WTC11 (cell line): ENCODE data around the gene SLC13A5. TPM values are rescaled to one million over a fixed set of nuclear protein-coding genes. Genes with fewer than 3 reads are reported as not detected.

Experiments
- ATAC-seq: fragments of 200-7000 bp; cut with Tn5 transposase; 2 replicates; pipeline ENCODE4 v1.10.0; 2021; ENCODE audit warnings: mild to moderate bottlenecking, moderate library complexity
- CTCF ChIA-PET: fragments of 300-600 bp; sonication (Branson Sonifier 250); formaldehyde crosslinking; loops from one replicate; lab custom pipeline; 2021; ENCODE audit warnings: antibody characterized with exemption; lab: Charles Lee
- POLR2A ChIA-PET: fragments of 350-600 bp; sonication (Branson Sonifier 250); formaldehyde crosslinking; loops from one replicate; lab custom pipeline; 2021; ENCODE audit warnings: antibody characterized with exemption; lab: Charles Lee
- DNase-seq: peaks from one replicate; pipeline ENCODE4 v3.0.0; 2021; ENCODE audit warnings: low spot score
- H3K27ac Mint-ChIP-seq: 2 replicates; pipeline ENCODE4 v1.8.0; 2021; ENCODE audit warnings: mixed read lengths
- H3K27me3 Mint-ChIP-seq: 2 replicates; pipeline ENCODE4 v1.8.0; 2021; ENCODE audit warnings: low read depth, mild to moderate bottlenecking, moderate library complexity, mixed read lengths
- H3K36me3 Mint-ChIP-seq: 2 replicates; pipeline ENCODE4 v1.8.0; 2021; ENCODE audit warnings: mixed read lengths
- H3K4me1 Mint-ChIP-seq: 2 replicates; pipeline ENCODE4 v1.8.0; 2022; ENCODE audit warnings: mixed read lengths
- H3K4me3 Mint-ChIP-seq: 2 replicates; pipeline ENCODE4 v1.8.0; 2021; ENCODE audit warnings: mild to moderate bottlenecking, moderate library complexity, mixed read lengths
- H3K9me3 Mint-ChIP-seq: 2 replicates; pipeline ENCODE4 v1.8.0; 2021; ENCODE audit warnings: mixed read lengths
- AFF4 ChIP-seq: sonication (generic); formaldehyde crosslinking; IDR thresholded peaks from 2 replicates; pipeline ENCODE4 v1.8.1; 2023; ENCODE audit warnings: mild to moderate bottlenecking, missing genetic modification reagents, borderline replicate concordance
- ARID4B ChIP-seq: sonication (generic); formaldehyde crosslinking; IDR thresholded peaks from 2 replicates; pipeline ENCODE4 v1.8.0; 2023; ENCODE audit warnings: missing genetic modification reagents, mild to moderate bottlenecking, borderline replicate concordance
- ATF1 ChIP-seq: sonication (generic); formaldehyde crosslinking; IDR thresholded peaks from 2 replicates; pipeline ENCODE4 v1.8.1; 2023; ENCODE audit warnings: mild to moderate bottlenecking, moderate library complexity, missing genetic modification reagents
- EMX1 ChIP-seq: fragments of 250-450 bp; sonication (Bioruptor Pico); IDR thresholded peaks from 2 replicates; pipeline ENCODE4 v1.8.0; 2021; ENCODE audit warnings: mild to moderate bottlenecking
- ERG ChIP-seq: fragments of 250-450 bp; sonication (Bioruptor Pico); IDR thresholded peaks from 2 replicates; pipeline ENCODE4 v1.8.0; 2021; ENCODE audit warnings: mild to moderate bottlenecking
- FOXJ3 ChIP-seq: sonication (generic); formaldehyde crosslinking; IDR thresholded peaks from 2 replicates; pipeline ENCODE4 v1.9.0; 2021; ENCODE audit warnings: missing genetic modification reagents, mild to moderate bottlenecking, borderline replicate concordance
- GRHL2 ChIP-seq: fragments of 250-450 bp; sonication (Bioruptor Pico); IDR thresholded peaks from 2 replicates; pipeline ENCODE4 v1.8.0; 2022; ENCODE audit warnings: mild to moderate bottlenecking, moderate library complexity; ENCODE audit not compliant: insufficient replicate concordance, severe bottlenecking
- HMGXB4 ChIP-seq: sonication (generic); formaldehyde crosslinking; IDR thresholded peaks from 2 replicates; pipeline ENCODE4 v1.8.1; 2023; ENCODE audit warnings: mild to moderate bottlenecking, moderate library complexity, missing genetic modification reagents
- JAZF1 ChIP-seq: fragments of 250-450 bp; sonication (Bioruptor Pico); IDR thresholded peaks from 2 replicates; pipeline ENCODE4 v1.9.0; 2021; ENCODE audit warnings: moderate library complexity, mild to moderate bottlenecking, inconsistent platforms
- MXD4 ChIP-seq: fragments of 250-450 bp; sonication (Bioruptor Pico); IDR thresholded peaks from 2 replicates; pipeline ENCODE4 v1.8.0; 2021; ENCODE audit warnings: mild to moderate bottlenecking, moderate library complexity, borderline replicate concordance
- MYBL2 ChIP-seq: sonication (generic); formaldehyde crosslinking; IDR thresholded peaks from 2 replicates; pipeline ENCODE4 v1.8.1; 2023; ENCODE audit warnings: mild to moderate bottlenecking, moderate library complexity, missing genetic modification reagents
- NR1H2 ChIP-seq: sonication (generic); formaldehyde crosslinking; IDR thresholded peaks from 2 replicates; pipeline ENCODE4 v1.9.0; 2021; ENCODE audit warnings: mild to moderate bottlenecking, moderate library complexity, missing genetic modification reagents
- USF2 ChIP-seq: sonication (generic); formaldehyde crosslinking; IDR thresholded peaks from 2 replicates; pipeline ENCODE4 v1.8.1; 2023; ENCODE audit warnings: mild to moderate bottlenecking, missing genetic modification reagents, moderate library complexity
- ZBTB43 ChIP-seq: sonication (generic); formaldehyde crosslinking; IDR thresholded peaks from 2 replicates; pipeline ENCODE4 v1.8.1; 2023; ENCODE audit warnings: mild to moderate bottlenecking, missing genetic modification reagents
- ZNF263 ChIP-seq: sonication (generic); formaldehyde crosslinking; IDR thresholded peaks from 2 replicates; pipeline ENCODE4 v1.8.1; 2022; ENCODE audit warnings: low read depth, mild to moderate bottlenecking, moderate library complexity, missing genetic modification reagents
- ZNF425 ChIP-seq: fragments of 250-450 bp; sonication (Bioruptor Pico); conservative IDR thresholded peaks from 2 replicates; pipeline ENCODE4 v1.9.0; 2021; ENCODE audit warnings: mild to moderate bottlenecking
- ZSCAN18 ChIP-seq: fragments of 250-450 bp; sonication (Bioruptor Pico); IDR thresholded peaks from 2 replicates; pipeline ENCODE4 v2.1.2; 2022; ENCODE audit warnings: mild to moderate bottlenecking, moderate library complexity
- total RNA-seq: library from RNA; stranded (reverse); gene quantifications from 3 replicates; pipeline ENCODE4 v1.2.3, GENCODE V29; 2021

Gene SLC13A5
- total RNA-seq, 1 experiment from 2014 or later, result 1.8 TPM

- Mint-ChIP-seq H3K4me3 (no peak overlapping the region), H3K4me1 (no peaks in the 10 kb centered on the region), H3K27me3 (no peaks in the 10 kb centered on the region; the same call in 1 of the 2 replicates), H3K27ac (no peak overlapping the region), H3K9me3 (no peaks in the 10 kb centered on the region), H3K36me3 (no peaks in the 10 kb centered on the region)
- ChIA-PET CTCF (interaction anchor here (0.8 to 1.6 kb wide), 3 partner anchors 17 to 159 kb away, joined by 3 to 7 read pairs (median 4); partner anchors contain the start of gene SLC13A5), POLR2A (no interaction called here)
- DNase-seq, result no peak
- ATAC-seq, result no peak
- TF ChIP-seq ZBTB43 (CRISPR knock-in tag) (no peak), GRHL2 (CRISPR knock-in tag) (no peak), EMX1 (CRISPR knock-in tag) (no peak), HMGXB4 (CRISPR knock-in tag) (no peak), ERG (CRISPR knock-in tag) (no peak), USF2 (CRISPR knock-in tag) (no peak), ZSCAN18 (CRISPR knock-in tag) (no peak), ZNF263 (CRISPR knock-in tag) (no peak), AFF4 (CRISPR knock-in tag) (no peak), FOXJ3 (CRISPR knock-in tag) (no peak), JAZF1 (no peak), ZNF425 (no peak), MXD4 (CRISPR knock-in tag) (no peak), MYBL2 (CRISPR knock-in tag) (no peak), ATF1 (no peak), NR1H2 (no peak), ARID4B (CRISPR knock-in tag) (no peak)
These were observed 28.0 kb downstream of the SLC13A5 start for GRCh38 chr17:6684881-6685767.
